Transverse colon (tissue), 3 donors: Measurements from ENCODE around the gene TIAM1.

Source experiments
- CTCF ChIP-seq, 5 experiments: fragments of 200-600 bp in 3 of 5; fragments of 450-650 bp in 2 of 5; sonication (generic) in 3 of 5; IDR thresholded peaks; 1 replicate in 2 of 5; 2 replicates in 3 of 5; pipeline ENCODE4 v1.5.1; 2016 to 2017; ENCODE audit warnings: antibody characterized with exemption in 5 of 5, inconsistent platforms in 3 of 5, mild to moderate bottlenecking in 2 of 5, moderate library complexity in 1 of 5
- POLR2A ChIP-seq: fragments of 450-650 bp; IDR thresholded peaks from one replicate; pipeline ENCODE4 v1.6.1; 2016; ENCODE audit warnings: antibody characterized with exemption, mild to moderate bottlenecking, moderate library complexity

- TF ChIP-seq CTCF (IDR thresholded peaks at IDR 0.05) (no peak), POLR2A (no peak)
Measured at GRCh38 chr21:31289702-31290101, 54.4 kb downstream of the TIAM1 start.
